HUES64 (cell line): ENCODE results near the gene INTS6.
"Not testable (repeated sequence)": the region's sequence is repeated elsewhere in the genome, so short reads cannot be mapped to it uniquely, and the experiment has no call there.

Experiments used
- H3K27ac ChIP-seq: 2 replicates; pipeline ENCODE4 v1.7.0; 2013; ENCODE audit warnings: low read depth, low read length, inconsistent platforms
- H3K27me3 ChIP-seq: 2 replicates; pipeline ENCODE4 v1.6.1; 2013; ENCODE audit warnings: mild to moderate bottlenecking, low read length; ENCODE audit not compliant: insufficient read depth
- H3K36me3 ChIP-seq: 2 replicates; pipeline ENCODE4 v1.6.1; 2013; ENCODE audit warnings: mild to moderate bottlenecking, low read length; ENCODE audit not compliant: insufficient read depth
- H3K4me1 ChIP-seq: 2 replicates; pipeline ENCODE4 v1.6.1; 2013; ENCODE audit warnings: mild to moderate bottlenecking, low read length, moderate library complexity; ENCODE audit not compliant: insufficient read depth
- H3K4me3 ChIP-seq: 2 replicates; pipeline ENCODE4 v1.5.1; 2013; ENCODE audit warnings: mild to moderate bottlenecking, low read length, moderate library complexity
- H3K9ac ChIP-seq: 2 replicates; pipeline ENCODE4 v1.6.1; 2013; ENCODE audit warnings: mild to moderate bottlenecking, low read depth, low read length
- H3K9me3 ChIP-seq: 2 replicates; pipeline ENCODE4 v1.6.1; 2013; ENCODE audit warnings: low read depth, low read length; ENCODE audit not compliant: insufficient read depth
- WGBS: fragments of 150-250, 120-280 bp; methylation state at CpG from one replicate; pipeline ENCODE4 v1.1.7; 2013; ENCODE audit warnings: missing lambda C conversion rate; 5-methylcytosine and 5-hydroxymethylcytosine counted together

The INTS6 gene

DNA sequence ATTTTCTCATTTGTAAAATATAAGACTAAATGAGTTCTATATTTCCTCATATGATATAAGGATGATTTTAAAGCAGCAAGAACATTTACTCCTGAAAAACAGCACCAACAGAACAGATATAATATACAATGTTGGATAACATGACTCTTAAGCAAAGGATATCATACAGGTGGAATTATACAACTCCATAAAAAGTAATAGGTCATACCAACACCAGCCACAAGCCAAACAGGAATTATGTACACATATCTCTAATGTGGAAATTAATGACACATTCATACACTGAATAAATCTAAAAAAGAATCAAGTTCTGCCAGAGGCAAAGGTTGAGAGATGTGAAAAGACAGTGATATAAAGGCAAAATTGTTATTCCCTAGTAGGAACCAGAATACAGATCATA lies 25.9 kb downstream of the INTS6 start:
- H3K9me3 ChIP-seq, result no peaks in the 10 kb centered on the region
- no peak overlapping the region for H3K9ac ChIP-seq
- H3K4me1 ChIP-seq, result peaks cover 74% of the 10 kb centered on the region
- H3K27ac ChIP-seq, result no peak overlapping the region; the same call in 1 of the 2 replicates
- H3K4me3 ChIP-seq, result no peak overlapping the region
- peaks cover 44% of the 10 kb centered on the region for H3K36me3 ChIP-seq
- H3K27me3 ChIP-seq, result no peaks in the 10 kb centered on the region

DNA sequence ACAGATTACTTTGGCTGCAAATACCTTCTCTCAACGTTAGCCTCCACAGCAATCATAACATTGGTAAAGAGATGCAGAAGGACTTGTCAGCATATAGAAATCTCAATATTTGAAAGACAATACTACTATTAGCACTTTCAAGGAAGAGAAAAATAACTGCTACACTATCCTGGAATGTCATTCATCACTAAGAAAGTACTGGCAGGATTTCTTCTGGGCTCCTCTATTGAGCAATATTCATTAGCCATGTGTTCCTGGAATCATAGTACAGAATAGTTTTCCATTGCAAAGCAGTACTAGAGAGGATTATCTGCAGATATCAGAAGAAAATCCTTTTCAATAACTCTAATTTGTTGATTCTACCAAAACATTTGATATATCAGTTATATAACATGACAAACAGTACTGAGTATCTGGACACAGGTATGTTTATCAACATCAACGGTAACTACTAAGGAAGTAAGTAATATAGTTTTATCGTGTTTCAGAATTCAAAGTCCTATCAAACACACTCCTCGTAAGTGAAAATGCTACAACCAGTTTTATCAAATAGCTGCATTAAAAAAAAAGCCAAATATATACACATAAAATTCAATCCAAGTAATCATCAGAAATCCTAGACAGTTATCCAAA lies 27.3 kb downstream of the INTS6 start:
- 56% methylated on average over 3 of the region's 4 CpGs for whole genome bisulfite sequencing
- Histone ChIP-seq H3K9ac (no peak overlapping the region), H3K27ac (peak overlapping the region; percentile 91), H3K4me3 (peak overlapping the region; percentile 33; the same call in 1 of the 2 replicates), H3K36me3 (peaks cover 43% of the 10 kb centered on the region), H3K4me1 (peaks cover 73% of the 10 kb centered on the region), H3K9me3 (no peaks in the 10 kb centered on the region), H3K27me3 (no peaks in the 10 kb centered on the region)

DNA sequence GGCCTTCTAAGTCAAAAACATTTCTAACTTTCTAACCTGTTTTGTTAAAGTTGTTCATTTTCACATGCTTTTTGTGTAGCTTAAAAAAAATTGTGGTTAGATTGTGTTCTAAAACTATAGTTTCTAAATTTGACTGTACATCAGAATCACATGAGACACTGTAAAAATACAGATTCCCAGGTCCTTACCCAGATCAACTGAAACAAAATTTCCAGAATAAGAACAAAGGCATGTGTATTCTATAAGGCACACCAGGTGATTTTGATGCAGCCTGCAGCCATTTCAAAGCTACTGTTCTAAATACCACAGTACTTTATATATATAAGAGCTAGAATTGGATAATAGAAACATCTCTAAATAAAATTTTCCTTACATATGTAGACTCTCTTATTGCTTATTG lies 29.1 kb downstream of the INTS6 start:
- no peaks in the 10 kb centered on the region for H3K27me3 ChIP-seq
- peak overlapping the region; percentile 48; the same call in 1 of the 2 replicates for H3K27ac ChIP-seq
- no peaks in the 10 kb centered on the region for H3K9me3 ChIP-seq
- no peak overlapping the region for H3K9ac ChIP-seq
- no peak overlapping the region for H3K4me3 ChIP-seq
- peaks cover 39% of the 10 kb centered on the region for H3K36me3 ChIP-seq
- H3K4me1 ChIP-seq, result peaks cover 73% of the 10 kb centered on the region

GRCh38 chr13:51422484-51422883 lies 30.4 kb downstream of the INTS6 start:
- Histone ChIP-seq H3K27ac (no peak overlapping the region), H3K4me1 (peaks cover 68% of the 10 kb centered on the region), H3K4me3 (no peak overlapping the region), H3K9ac (no peak overlapping the region), H3K27me3 (no peaks in the 10 kb centered on the region), H3K36me3 (peaks cover 39% of the 10 kb centered on the region), H3K9me3 (no peaks in the 10 kb centered on the region)
- 86% methylated on average over 1 of the region's 1 CpG for WGBS

DNA sequence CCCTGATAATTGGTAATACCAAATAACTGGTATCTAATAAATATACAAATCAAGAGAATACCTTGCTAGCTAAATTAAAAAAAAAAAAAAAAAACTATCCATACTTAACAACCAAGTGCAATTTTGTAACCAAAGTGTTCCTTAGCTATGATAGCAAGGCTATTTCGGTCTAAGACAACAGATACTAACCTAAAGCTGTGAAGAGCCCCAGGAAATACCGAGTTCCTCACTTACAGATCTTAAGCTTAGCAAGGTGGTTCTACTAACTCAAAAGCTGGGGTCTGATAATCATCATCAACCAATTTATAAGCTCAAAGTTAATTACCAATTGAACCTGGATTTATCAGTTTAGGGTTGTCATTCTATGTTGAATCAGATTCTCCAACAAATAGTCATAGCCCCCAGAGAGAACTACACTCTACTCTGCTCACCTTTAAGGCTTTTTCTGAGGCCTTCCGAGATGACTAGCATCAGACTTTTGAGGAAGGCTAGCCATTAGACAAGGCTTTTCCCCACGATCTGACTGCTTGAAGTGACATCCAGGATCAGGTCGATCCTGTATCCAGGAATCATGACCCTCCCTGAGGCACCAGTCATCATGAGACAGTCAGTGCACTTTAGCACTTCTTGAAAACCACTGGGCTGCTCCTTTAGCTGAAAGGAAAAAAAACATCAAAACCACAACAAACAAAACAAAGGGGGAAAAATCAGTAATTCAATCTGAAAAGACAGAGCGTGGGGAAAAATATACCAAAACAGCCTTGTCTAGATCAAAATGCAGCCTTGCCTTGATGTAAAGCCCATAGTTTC lies 31.9 kb downstream of the INTS6 start:
- 85% methylated on average over 6 of the region's 6 CpGs for WGBS
- Histone ChIP-seq H3K36me3 (peaks cover 45% of the 10 kb centered on the region), H3K4me1 (peaks cover 52% of the 10 kb centered on the region), H3K9me3 (peaks cover 13% of the 10 kb centered on the region), H3K9ac (no peak overlapping the region), H3K27ac (0 out of 2 replicates have a peak overlapping the region, but pooled peaks have one; percentile 29), H3K27me3 (no peaks in the 10 kb centered on the region), H3K4me3 (no peak overlapping the region)

- 97% methylated on average over 4 of the region's 4 CpGs for WGBS
- H3K9ac ChIP-seq, result no peak overlapping the region
- peaks cover 56% of the 10 kb centered on the region for H3K36me3 ChIP-seq
- H3K4me1 ChIP-seq, result peaks cover 35% of the 10 kb centered on the region
- peaks cover 19% of the 10 kb centered on the region for H3K9me3 ChIP-seq
- no peaks in the 10 kb centered on the region for H3K27me3 ChIP-seq
- H3K4me3 ChIP-seq, result no peak overlapping the region
- H3K27ac ChIP-seq, result no peak overlapping the region
These were observed 33.7 kb downstream of the INTS6 start for GRCh38 chr13:51419001-51419636.

GRCh38 chr13:51417716-51418115 lies 35.1 kb downstream of the INTS6 start:
- 89% methylated on average over 4 of the region's 4 CpGs for WGBS
- Histone ChIP-seq H3K4me1 (peaks cover 22% of the 10 kb centered on the region), H3K9me3 (peaks cover 19% of the 10 kb centered on the region), H3K27me3 (no peaks in the 10 kb centered on the region), H3K36me3 (peaks cover 59% of the 10 kb centered on the region), H3K27ac (no peak overlapping the region), H3K4me3 (no peak overlapping the region), H3K9ac (no peak overlapping the region)

- Histone ChIP-seq H3K9me3 (peaks cover 19% of the 10 kb centered on the region), H3K27me3 (no peaks in the 10 kb centered on the region), H3K4me3 (no peak overlapping the region), H3K4me1 (peaks cover 8% of the 10 kb centered on the region), H3K9ac (no peak overlapping the region), H3K27ac (no peak overlapping the region), H3K36me3 (peaks cover 58% of the 10 kb centered on the region)
These were observed 36.7 kb downstream of the INTS6 start for GRCh38 chr13:51416107-51416506.

DNA sequence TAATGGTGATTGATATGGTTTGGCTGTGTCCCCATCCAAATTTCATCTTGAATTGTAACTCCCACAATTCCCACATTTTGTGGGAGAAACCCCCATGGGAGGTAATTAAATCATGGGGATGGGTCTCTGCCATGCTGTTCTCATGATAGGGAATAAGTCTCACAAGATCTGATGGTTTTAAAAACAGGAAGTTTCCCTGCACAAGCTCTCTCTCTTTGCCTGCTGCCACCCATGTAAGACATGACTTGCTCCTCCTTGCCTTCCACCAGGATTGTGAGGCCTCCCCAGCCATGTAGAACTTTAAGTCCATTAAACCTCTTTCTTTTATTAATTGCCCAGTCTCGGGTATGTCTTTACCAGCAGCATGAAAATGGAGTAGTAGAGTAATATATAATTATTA lies 37.5 kb downstream of the INTS6 start:
- no CpG with 5 or more reads among the region's 1 CpG for WGBS
- not testable (repeated sequence) for H3K4me1 ChIP-seq, H3K27me3 ChIP-seq, H3K27ac ChIP-seq, H3K4me3 ChIP-seq, H3K9ac ChIP-seq
- Histone ChIP-seq H3K9me3 (peaks cover 19% of the 10 kb centered on the region), H3K36me3 (peaks cover 51% of the 10 kb centered on the region)

DNA sequence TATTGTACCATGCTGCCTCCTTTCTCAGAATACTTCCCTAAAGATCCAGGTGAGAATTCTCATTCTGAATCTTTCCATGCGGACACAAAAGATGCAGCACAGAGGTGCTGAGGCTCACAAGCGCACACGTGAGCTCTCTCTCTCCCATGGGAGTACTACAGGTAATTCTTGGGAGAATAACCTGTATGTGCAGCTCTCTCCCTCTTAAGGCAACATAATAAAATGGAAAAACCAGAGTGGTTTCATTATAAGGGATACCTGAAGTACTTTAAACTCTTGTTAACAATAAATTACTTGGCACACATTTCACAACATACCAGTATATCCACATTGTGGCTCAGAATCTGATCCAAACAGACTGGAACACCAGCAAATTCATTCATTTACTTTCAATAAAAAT lies 40.4 kb downstream of the INTS6 start:
- Histone ChIP-seq H3K27me3 (no peaks in the 10 kb centered on the region), H3K27ac (no peak overlapping the region), H3K4me1 (peaks cover 4% of the 10 kb centered on the region; the same call in 1 of the 2 replicates), H3K9me3 (peaks cover 19% of the 10 kb centered on the region), H3K9ac (no peak overlapping the region), H3K4me3 (no peak overlapping the region), H3K36me3 (peaks cover 40% of the 10 kb centered on the region)
- 92% methylated on average over 3 of the region's 3 CpGs for WGBS

DNA sequence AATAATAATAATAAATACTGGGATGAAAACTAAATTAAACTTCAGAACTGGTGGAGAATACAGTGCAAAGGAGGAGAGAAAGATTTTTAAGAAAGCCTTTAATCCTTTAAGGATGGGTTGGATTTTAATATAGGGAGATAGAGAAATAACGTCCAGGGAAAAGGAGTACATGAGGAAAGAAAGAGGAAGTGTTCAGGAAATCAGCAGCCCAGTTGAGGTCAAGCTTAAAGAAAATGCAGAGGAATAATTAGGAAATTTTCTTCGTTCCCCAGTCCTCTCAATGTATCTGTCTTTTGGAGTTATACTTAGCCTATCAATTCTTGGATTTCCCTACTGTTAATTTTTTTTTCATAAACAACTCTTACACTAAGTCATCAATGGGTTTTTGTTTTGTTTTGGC lies 47.7 kb downstream of the INTS6 start:
- Histone ChIP-seq H3K27ac (no peak overlapping the region), H3K9ac (no peak overlapping the region), H3K4me3 (no peak overlapping the region), H3K36me3 (peaks cover 21% of the 10 kb centered on the region), H3K9me3 (no peaks in the 10 kb centered on the region), H3K27me3 (no peaks in the 10 kb centered on the region), H3K4me1 (no peaks in the 10 kb centered on the region)
- 94% methylated on average over 2 of the region's 2 CpGs for WGBS
